ELR (cell line): ENCODE measurements around the gene NFKBIE.
"Not testable (repeated sequence)": the region's sequence is repeated elsewhere in the genome, so short reads cannot be mapped to it uniquely, and the experiment has no call there.

Experiments
- DNase-seq: peaks from one replicate; pipeline ENCODE4 v3.0.0-alpha.2; 2015; ENCODE audit warnings: low read depth

The NFKBIE gene

GRCh38 chr6:44245391-44245911 lies 19.9 kb downstream of the NFKBIE start:
- DNase-seq = no peak

- no peak for DNase-seq
These were observed 22.0 kb downstream of the NFKBIE start for GRCh38 chr6:44243345-44243744.

DNA sequence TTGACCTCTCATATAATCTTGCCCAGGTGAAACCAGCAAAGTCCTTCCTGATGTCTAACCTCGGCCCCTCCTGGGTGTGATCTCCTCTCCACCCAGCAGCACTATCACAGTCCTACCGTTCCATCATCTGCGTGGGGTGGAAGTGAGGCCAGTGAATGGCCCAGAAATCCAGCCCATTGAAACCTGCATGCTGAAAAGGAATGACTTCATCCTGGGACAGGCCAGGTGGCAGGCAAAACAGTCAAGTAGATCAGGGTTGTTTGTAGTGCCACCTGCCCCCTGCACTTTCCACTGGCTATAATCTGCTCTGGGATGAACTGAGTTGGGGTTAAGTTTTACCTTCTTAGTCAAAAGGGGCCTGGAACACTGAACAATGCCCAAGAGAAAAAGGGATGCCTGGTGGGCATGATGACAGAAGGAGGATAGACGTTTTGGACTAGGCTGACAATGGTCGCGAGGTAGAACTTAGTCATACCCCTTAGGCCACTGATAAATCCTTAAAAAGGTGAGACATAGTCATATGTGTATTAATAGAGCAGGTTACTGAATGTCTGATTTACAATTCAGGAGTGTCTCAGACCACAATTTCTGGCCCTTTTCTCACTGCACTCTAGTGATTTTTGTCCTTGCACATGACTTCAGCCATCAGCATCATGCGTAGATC lies 26.5 kb downstream of the NFKBIE start:
- DNase-seq = no peak

DNA sequence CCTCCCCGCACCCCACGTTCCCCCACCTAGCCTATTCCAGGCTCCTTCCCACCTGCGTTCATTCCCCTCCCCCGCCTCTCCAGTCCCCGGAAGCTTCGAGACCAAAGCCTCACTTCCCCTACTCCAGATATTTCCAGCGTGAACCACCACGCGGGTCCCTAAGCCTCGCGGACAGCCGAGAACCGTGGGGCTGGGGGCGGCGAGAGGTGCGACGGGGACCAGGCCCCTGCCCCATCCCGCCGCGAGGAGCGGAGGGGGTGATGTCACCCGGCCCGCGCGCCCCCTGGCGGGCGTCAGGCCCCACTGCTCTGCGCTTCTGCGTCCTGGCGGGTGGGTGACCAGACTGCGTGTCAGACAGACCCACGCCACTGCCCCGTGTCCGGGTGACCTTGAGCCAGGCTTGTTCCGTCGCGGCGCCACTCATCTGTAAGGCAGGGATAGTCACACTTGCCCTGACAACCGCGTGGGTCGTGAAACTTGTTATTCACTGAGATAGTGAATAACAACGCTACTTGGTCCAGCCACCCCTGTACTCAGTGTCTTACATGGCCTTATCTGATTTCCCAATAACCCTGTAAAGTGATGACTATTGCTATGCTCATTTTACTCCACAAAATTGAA lies 27.4 kb downstream of the NFKBIE start:
- peak; percentile 79 for DNase-seq

GRCh38 chr6:44237021-44237812 lies 28.1 kb downstream of the NFKBIE start:
- peak; percentile 99 for DNase-seq

DNA sequence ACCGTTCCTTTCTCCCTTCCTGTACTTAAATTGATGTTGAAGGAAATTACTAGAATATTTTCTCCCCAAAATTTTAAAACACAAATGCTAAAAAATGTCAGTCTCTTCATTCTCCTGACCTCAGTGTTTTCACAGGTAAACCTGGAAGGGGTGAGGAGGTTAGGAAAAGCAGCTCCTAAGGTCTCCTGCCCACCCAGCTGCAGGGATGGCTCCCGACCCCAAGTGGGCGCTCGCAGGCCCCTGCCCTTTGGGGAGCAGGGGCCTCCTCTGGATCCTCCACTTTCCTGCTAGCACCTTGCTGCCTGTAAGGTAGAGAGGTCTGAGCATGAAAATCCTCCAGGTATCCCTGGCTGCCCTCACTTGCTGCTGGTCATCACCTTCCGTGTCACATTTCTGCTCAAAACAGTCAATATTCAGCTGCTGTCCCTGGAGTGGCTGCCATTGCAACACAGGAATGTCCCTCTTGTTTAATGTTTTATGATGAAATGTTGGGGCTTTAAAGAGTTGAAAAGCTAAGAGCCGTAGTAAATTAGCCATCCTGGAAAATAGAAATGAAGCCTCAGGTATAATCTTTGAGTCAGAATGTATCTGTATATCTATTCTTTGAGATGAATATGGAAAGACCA lies 29.3 kb downstream of the NFKBIE start:
- no peak for DNase-seq

DNA sequence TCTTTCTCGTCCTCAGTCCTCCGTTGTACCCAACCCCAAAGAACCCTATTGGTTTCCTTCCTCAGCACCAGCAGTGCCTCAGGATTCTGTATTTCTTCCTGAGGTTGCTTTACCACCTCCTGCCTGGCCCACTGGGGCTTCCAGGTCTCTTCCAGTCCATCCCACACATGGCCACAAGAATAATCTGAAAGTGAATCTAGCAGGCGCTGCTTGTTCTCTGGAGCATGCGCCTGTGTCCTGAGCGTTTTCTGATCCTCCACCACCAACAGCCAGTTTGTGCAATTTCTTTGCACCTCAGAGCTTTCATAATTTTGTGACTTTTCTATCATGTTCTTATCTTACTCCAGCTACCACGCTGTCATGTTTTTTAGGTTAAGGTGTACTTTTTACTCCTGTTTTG lies 30.1 kb downstream of the NFKBIE start:
- DNase-seq = no peak

- DNase-seq = peak; percentile 80
These were observed 31.0 kb downstream of the NFKBIE start for GRCh38 chr6:44234101-44235025.

- no peak for DNase-seq
These were observed 31.7 kb downstream of the NFKBIE start for GRCh38 chr6:44233567-44234100.

GRCh38 chr6:44232676-44233566 lies 32.4 kb downstream of the NFKBIE start:
- no peak for DNase-seq

DNA sequence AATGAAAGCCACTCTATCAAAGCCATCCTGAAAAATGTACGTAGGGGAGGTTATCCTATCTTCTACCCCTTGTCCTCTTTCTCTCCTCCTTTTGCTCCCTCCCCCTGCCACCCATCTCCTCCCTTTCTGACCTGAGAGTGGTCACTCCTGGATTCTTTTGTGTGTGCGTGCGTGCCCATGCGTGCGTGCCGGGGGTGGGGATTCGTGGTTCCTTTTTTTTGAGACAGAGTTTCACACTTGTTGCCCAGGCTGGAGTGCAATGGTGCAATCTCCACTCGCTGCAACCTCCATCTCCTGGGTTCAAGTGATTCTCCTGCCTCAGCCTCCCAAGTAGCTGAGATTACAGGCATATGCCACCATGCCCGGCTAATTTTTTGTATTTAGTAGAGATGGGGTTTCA lies 33.9 kb downstream of the NFKBIE start:
- DNase-seq = not testable (repeated sequence)

GRCh38 chr6:44230034-44230675 lies 35.2 kb downstream of the NFKBIE start:
- DNase-seq = no peak

DNA sequence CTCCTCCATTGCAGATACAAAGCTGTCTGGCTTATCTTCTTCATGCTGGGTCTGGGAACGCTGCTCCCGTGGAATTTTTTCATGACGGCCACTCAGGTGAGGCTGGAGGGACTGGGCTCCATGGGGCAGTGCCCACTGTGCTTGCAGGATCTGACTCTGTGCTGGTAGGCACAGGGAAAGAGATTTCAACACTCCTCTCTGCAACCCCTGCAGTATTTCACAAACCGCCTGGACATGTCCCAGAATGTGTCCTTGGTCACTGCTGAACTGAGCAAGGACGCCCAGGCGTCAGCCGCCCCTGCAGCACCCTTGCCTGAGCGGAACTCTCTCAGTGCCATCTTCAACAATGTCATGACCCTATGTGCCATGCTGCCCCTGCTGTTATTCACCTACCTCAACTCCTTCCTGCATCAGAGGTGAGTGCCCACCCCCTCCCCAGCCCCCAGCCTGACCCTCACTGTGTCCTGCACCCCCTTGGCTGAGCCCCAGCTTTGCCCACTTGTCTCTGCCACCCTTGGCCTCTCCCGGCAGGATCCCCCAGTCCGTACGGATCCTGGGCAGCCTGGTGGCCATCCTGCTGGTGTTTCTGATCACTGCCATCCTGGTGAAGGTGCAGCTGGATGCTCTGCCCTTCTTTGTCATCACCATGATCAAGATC lies 35.8 kb downstream of the NFKBIE start:
- no peak for DNase-seq

DNA sequence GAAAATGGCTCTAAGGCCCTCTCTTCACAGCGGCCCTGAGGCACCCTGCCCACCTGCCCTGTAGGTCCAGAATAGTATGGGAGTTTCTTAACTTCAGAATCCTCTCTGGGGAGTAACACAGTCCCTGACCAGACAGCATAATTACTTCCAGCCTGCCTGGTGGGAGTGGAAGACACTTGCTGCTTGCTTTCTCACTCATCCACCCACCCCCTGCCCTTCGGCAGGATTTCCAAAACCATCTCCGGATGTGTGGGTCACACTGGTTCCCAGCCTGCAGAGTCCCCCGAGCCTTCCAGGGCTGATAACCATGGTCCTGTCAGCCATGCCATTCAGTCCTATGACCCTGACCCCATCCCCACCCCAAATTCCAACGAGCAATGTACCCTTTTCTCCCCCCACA lies 36.5 kb downstream of the NFKBIE start:
- no peak for DNase-seq

- DNase-seq = no peak
These were observed 36.9 kb downstream of the NFKBIE start for GRCh38 chr6:44228433-44228832.

DNA sequence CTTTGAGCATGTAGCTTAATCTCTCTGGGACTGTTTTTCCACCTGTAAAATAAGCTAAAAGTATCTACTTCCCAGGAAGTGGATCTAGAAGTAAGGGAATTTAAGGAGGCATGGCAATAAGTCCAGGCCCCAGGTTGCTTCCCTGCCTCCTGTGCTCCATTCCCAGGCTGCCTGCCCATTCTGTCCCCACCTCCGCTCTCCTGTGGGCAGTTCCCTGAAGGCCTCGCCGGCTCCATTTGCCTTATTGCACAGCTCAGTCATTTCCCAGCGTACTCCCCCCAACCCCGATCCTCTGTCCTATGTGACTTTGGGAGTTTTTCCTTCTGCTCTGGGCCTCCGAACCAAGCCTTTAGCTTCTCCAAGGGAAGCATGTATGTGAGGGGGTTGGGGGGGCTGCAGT lies 37.3 kb downstream of the NFKBIE start:
- no peak for DNase-seq

GRCh38 chr6:44227148-44227793 lies 38.1 kb downstream of the NFKBIE start:
- DNase-seq = no peak

- DNase-seq = no peak
These were observed 38.8 kb downstream of the NFKBIE start for GRCh38 chr6:44226368-44227147.
